Esophagus muscularis mucosa (tissue), 3 donors: Measurements from ENCODE around the gene ST7.

Source experiments
- CTCF ChIP-seq, 3 experiments: fragments of 200-600 bp in 2 of 3; fragments of 450-650 bp in 1 of 3; sonication (generic) in 2 of 3; IDR thresholded peaks; one replicate each; pipeline ENCODE4 v1.5.1; 2017 to 2019; ENCODE audit warnings: antibody characterized with exemption in 3 of 3, mild to moderate bottlenecking in 2 of 3, moderate library complexity in 1 of 3
- POLR2A ChIP-seq: fragments of 450-650 bp; IDR thresholded peaks from one replicate; pipeline ENCODE4 v1.6.1; 2017; ENCODE audit warnings: antibody characterized with exemption, moderate library complexity, mild to moderate bottlenecking, low read depth

- TF ChIP-seq POLR2A, result no peak
- TF ChIP-seq CTCF (IDR thresholded peaks at IDR 0.05), result no peak
Measured at GRCh38 chr7:117087639-117088396, 134.5 kb downstream of the ST7 start.
